ENCODE measurements around the gene TMEM63C.

Gene TMEM63C

GRCh38 chr14:77181603-77182437 is at the start of gene TMEM63C:
TMEM63C (plus strand) TSS chr14:77181798; CDS start chr14:77218814, 37,016 bp downstream.
- peak; percentile 23 to 50 for DNase-seq (ENCODE audit: low read depth in 2 of 2)

- no peak for DNase-seq (ENCODE audit: low read depth in 2 of 2)
Measured at GRCh38 chr14:77131871-77132486, 49.6 kb upstream of the TMEM63C start.

GRCh38 chr14:77133720-77134338 is 47.8 kb upstream of the TMEM63C start:
- DNase-seq (ENCODE audit: low read depth in 2 of 2) = peak in 1 of 2 donors; percentile 15

GRCh38 chr14:77139022-77139421 is 42.6 kb upstream of the TMEM63C start:
- DNase-seq (ENCODE audit: low read depth in 2 of 2) = no peak

- no peak for DNase-seq (ENCODE audit: low read depth in 2 of 2)
Measured at GRCh38 chr14:77139540-77140358, 41.8 kb upstream of the TMEM63C start.

GRCh38 chr14:77140359-77141213 is 41.0 kb upstream of the TMEM63C start:
- DNase-seq (ENCODE audit: low read depth in 2 of 2) = no peak

- DNase-seq (ENCODE audit: low read depth in 2 of 2) = no peak
Measured at GRCh38 chr14:77141214-77142004, 40.2 kb upstream of the TMEM63C start, which contains the start of gene ZDHHC22. ZDHHC22 (minus strand) TSS chr14:77141791; CDS start chr14:77139738, 2,053 bp downstream.

- no peak for DNase-seq (ENCODE audit: low read depth in 2 of 2)
Measured at GRCh38 chr14:77142005-77142800, 39.4 kb upstream of the TMEM63C start.

- DNase-seq (ENCODE audit: low read depth in 2 of 2) = no peak
Measured at GRCh38 chr14:77143071-77143470, 38.5 kb upstream of the TMEM63C start.

GRCh38 chr14:77144412-77145115 is 37.0 kb upstream of the TMEM63C start:
- DNase-seq (ENCODE audit: low read depth in 2 of 2) = no peak

GRCh38 chr14:77145975-77146740 is 35.4 kb upstream of the TMEM63C start:
- DNase-seq (ENCODE audit: low read depth in 2 of 2) = no peak

- no peak for DNase-seq (ENCODE audit: low read depth in 2 of 2)
Measured at GRCh38 chr14:77148510-77149231, 32.9 kb upstream of the TMEM63C start.

- DNase-seq (ENCODE audit: low read depth in 2 of 2) = no peak
Measured at GRCh38 chr14:77151245-77151644, 30.4 kb upstream of the TMEM63C start.

GRCh38 chr14:77151918-77152588 is 29.5 kb upstream of the TMEM63C start:
- no peak for DNase-seq (ENCODE audit: low read depth in 2 of 2)

- no peak for DNase-seq (ENCODE audit: low read depth in 2 of 2)
Measured at GRCh38 chr14:77153802-77154201, 27.8 kb upstream of the TMEM63C start.

GRCh38 chr14:77154421-77154820 is 27.2 kb upstream of the TMEM63C start:
- no peak for DNase-seq (ENCODE audit: low read depth in 2 of 2)

Data from stimulated activated CD8-positive, alpha-beta memory T cell treated with anti-CD3 and anti-CD28 coated beads, Interleukin-7, amount 100 ng/mL, for 4 hours (primary cell).